Cardiac septum (tissue), 1 donor: ENCODE results near the gene DNASE2. TPM values are rescaled to one million over a fixed set of nuclear protein-coding genes. Genes with fewer than 3 reads are reported as not detected.

Experiments
- DNase-seq: peaks from one replicate; pipeline ENCODE4 v3.0.0-alpha.2; 2020; ENCODE audit warnings: low spot score
- intact Hi-C: fragments of 100-400 bp; cut with DNase I; formaldehyde crosslinking; loops from one replicate; pipeline ENCODE4 v1.14.0; 2022
- microRNA-seq: library from miRNA; unstranded; fragments of <30 nt; microRNA quantifications from one replicate; pipeline ENCODE4 v1.2.0, GENCODE V29; 2020
- total RNA-seq: library from RNA; stranded (reverse); fragmentation: NEBNext Ultra II Directional; extraction: Animal tissue kit (Norgen Biotek cat#: 25700); gene quantifications from one replicate; pipeline ENCODE4 v1.2.1, GENCODE V29; 2021
- donor health status: DM: no; HTN: no; CAD: no.

The DNASE2 gene
- total RNA-seq, 1 donor from 2014 or later: 21.3 TPM

DNA sequence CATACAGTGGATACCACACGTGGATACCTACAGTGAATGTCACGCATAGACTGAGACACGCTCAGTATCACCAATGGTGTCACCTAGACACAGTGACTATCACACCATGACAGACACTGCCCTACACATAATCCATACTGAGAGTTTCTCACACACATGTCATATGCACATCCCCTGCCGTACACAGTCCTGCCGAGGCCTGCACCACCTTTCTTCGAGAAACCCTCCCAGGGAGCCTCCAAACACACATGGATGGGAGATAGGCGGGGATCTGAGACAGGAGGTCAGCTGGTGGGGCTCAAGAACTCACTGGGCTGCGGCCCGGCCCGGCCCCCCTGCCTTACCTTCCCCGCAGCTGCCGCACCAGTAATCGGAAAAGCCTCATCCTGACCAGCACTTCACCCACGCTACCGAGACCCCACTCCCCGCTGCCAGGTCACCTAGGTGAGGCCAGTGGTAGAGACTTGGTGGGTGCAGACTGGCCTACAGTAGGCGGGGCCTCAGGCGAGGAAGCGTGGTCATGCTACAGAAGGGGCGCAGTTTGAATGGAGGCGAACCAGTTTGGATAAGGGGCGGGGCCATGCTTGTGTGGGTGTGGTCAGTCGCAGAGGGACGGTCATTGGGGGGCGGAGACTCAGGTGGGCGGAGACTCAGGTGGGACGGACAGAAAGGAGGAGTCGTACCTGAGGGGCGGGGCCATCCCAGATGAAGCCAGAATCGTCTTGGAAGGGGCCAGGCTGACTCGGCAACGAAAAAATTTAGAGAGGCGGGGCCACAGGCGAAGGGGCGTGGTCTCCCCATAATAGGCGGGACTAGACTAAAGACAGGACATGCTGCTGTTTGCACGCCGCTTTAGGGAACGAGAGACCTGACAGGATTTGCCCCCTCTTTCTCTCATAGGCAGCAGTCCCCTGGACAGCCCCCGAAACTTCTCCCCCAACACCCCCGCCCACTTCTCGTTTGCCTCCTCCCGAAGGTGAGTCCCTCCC lies 40.9 kb downstream of the DNASE2 start:
- DNase-seq: no peak
- intact Hi-C loops: loop anchor here (10.0 kb wide), 1 partner anchor 166 kb away; no protein-coding TSS in a partner anchor

DNA sequence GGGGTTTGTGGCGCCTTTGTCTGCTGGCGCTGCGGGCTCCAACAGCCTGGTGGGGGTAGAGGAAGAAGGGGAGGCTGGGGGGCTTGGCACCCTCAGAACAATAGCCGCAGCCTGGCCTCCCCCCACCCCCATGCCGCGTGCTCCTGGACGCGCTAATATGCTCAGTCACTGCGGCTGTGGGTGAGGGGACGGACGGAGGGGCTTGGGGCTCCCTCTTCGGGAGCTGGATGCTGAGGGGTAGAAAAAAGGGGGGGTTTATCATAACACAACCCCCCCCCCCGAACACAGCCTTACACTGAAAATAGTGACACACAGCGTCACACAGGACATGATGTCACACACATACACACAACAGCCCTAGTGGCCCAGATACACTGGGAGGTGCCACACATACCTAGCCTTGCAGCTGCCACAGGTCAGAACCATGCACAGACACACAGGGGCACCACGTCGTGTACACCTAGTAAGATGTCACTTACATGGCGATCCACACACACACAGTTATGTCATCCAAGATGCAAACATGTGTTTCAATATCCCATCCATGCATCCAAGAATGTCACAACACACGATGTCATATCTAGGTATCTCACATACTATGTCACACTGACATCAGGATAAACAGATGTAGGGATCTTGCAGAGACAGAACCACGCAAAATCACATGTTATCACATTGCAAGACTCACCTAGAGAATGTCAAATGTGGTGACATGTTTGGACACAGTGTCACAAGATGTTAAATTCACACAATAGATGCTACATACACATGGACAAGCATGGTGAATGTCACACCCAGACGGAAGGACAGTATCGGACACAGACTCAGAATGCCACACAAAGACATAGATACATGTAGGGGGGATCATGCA lies 42.1 kb downstream of the DNASE2 start:
- intact Hi-C loops: loop anchor here (5.0 kb wide), 1 partner anchor 37 kb away; the partner anchor contains the start of genes PRDX2 and THSD8
- no peak for DNase-seq

DNA sequence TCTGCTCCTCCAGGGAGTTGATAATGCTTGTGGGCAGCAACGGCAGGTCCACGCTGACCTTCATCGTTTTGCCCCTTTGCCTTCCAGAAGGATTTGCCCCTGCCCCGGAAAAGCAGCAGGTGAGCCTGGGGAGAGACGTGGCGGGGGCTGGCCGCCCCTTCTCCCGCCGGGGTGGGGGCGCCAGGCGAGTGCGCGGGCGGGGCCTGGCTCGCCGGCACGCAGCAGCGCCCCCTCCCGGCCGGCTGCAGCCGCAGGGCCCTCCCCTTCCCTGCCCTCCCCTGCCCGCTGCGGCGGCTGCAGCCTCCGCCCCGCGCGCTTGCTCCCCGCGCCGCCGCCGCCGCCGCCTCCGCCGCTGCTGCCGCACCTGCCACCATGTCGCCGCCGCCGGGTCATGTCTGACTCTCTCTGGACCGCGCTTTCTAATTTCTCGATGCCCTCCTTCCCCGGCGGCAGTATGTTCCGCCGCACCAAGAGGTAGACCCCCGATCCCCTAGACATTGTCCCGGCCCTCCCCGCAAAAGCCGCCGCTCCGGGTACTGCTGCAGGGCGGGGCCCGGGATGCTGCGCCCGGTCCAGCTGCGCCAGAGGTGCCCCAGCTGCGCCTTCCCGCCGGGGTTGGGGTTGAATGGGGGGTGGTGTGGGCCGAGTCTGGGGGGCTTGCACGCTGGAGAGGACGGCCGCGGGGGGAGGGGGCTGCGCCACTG lies 42.9 kb downstream of the DNASE2 start, which contains the start of gene MAST1:
TSS of gene MAST1 (plus strand) at position 334 of the 704 bp plus-strand sequence. CDS start at position 392, 58 bp downstream.
- no peak for DNase-seq
- intact Hi-C loops: loop anchor here (5.0 kb wide), 1 partner anchor 36 kb away; the partner anchor contains the start of genes PRDX2 and THSD8

DNA sequence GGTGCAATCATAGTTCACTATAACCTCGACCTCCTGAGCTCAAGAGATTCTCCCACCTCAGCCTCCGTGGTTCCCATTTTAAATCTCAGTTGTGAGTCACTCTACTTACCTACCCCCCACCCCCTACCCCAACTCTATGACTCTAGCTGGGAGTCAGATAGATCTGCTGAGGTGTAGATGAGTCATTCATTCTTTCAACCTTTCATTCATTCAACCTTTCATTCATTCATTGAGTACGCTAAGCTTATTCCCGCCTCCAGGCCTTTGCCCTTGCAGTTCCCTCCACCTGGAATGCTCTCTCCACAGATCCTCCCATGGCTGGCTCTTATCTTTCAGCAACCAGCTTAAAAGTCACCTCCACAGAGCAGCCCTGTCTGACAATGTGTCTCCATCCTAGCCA lies 44.0 kb downstream of the DNASE2 start:
- intact Hi-C loops: loop anchor here (5.0 kb wide), 1 partner anchor 35 kb away; the partner anchor contains the start of genes PRDX2 and THSD8
- no peak for DNase-seq

DNA sequence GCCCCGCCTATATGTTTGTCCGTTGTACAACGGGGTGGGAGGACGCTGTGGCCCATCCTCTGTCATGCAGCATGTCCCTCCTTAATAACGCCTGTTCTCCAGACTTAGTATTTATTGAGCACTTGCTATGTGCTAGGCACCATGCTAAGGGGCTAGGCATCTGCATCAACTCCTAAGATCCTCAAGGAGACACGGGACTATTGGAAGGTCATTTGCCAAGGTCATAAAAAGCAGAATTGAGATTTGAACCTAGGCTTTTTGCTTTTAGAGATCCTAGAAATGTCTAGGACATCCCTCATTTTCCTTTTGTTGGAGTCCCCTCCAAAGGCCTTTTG lies 44.8 kb downstream of the DNASE2 start:
- intact Hi-C loops: loop anchor here (5.0 kb wide), 1 partner anchor 34 kb away; the partner anchor contains the start of genes PRDX2 and THSD8

DNA sequence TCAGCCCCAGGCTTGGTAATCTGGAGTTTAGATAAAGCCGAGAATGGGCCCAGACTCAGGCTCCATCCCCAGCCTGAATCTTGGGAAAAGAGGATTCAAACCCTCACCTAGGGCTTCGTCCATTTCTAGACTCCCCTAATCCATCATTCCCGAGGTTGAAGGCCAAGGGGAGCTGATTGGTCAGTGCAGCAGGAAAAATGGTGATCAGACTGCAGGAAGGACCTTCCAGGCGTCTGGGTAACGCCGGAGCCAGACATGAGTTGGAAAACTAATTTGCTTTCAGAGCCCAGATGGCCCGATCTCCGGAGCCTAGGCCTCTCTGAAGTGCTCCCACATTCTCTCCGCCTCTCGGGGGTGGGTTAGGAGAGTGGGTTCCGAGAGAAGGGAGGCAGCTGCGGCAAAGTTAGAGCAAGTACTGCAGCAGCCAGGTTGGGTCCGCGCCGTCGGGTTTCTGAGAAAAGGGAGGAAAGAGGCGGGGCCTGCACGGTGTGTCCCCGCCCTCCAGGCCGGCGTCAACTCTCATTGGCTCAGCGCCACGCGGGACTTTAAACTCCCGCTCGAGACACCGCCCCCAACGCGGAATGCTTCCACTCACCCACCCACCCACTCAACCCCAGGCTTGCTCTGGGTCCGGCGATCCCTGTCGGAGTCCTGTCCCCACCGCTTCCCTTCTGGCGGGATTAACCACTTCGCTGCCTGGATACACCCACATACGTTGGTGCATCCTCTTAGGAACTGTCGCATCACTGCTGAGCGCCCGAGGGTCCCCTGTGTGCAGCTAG lies 46.1 kb downstream of the DNASE2 start:
- intact Hi-C loops: loop anchor here (5.0 kb wide), 1 partner anchor 33 kb away; the partner anchor contains the start of genes PRDX2 and THSD8
- DNase-seq: no peak

More for the DNA sequence above, 44.8 kb downstream of the DNASE2 start:
- no peak for DNase-seq

DNA sequence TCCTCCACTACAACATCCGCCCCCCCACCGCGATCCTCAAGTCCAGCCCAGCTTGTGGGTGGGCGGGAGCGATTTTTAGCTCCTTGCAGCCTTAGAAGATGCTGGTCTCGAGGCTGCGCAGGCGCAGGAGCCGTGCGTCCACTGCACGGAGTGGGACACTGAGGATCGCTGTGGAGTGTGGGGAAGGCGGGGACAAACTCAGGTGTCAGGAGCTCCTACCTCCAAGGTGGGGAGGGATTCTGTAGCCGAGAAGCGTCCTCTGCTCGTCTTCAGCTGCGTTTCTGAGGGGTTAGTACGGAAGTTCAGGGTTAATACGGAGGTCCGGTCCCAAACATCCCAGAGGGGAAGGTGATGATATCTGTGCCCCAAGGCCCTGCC lies 46.7 kb downstream of the DNASE2 start, which contains the start of gene RTBDN:
TSS of gene RTBDN (minus strand) at position 14 of the 378 bp plus-strand sequence. CDS start 4,600 bp downstream, outside the sequence.
- DNase-seq: no peak
- intact Hi-C loops: no loop called here

DNA sequence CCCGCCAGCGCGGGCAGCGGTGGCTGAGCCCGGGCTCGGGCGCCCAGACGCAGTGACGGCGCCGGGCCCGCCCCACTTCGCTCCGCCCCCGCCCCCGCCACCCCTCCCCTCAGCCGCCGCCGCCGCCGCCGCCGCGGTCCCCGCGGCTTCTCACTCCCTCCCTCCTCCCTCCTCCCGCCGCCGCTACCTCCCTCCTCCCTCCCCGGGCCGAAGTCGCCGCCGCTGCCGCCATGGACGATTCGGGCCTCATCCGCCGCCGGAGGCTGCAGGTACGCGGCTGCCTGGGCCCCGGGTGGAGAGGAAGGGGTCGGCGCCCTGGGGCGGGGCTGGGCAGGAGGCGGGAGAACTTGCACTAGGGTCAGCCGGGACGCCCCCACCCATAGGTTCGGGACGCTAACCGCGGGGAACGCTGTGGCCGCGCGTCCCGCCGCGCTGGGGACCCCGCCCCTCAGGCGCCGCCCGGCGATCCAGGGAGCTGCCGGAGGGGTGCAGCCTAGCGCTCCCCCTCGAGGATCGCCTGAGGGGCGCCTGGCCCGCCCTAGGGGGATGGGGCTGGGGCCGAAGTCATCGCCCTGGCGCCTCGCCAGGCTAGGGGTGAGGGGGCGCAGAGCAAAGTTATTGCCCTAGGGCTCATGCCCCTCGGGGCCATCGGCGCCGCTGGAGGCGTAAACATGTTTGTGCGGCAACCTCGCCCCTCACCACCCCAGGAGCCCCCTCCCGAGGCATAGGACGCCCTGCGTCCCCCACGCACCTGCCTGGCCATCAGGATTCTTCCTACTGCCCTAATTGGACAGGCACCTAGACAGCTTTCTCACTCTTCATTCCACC lies 47.3 kb downstream of the DNASE2 start:
- intact Hi-C loops: no loop called here
- DNase-seq: no peak

DNA sequence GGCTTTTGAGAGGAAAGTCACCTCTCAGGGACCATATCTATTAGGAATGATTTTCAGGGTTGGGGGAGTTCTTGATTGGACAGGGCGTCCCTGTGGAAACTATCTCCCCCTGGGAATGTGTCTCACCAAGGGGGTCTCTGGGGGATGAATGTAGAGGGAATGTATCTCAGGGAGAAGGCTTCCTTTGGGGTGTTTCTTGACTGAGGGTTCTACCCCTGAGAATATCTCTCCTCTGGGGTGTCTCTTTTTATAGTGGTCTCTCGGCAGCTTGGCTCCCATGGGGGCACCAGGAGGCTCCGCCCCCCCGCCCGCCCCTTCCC lies 47.9 kb downstream of the DNASE2 start:
- no peak for DNase-seq
- intact Hi-C loops: no loop called here

DNA sequence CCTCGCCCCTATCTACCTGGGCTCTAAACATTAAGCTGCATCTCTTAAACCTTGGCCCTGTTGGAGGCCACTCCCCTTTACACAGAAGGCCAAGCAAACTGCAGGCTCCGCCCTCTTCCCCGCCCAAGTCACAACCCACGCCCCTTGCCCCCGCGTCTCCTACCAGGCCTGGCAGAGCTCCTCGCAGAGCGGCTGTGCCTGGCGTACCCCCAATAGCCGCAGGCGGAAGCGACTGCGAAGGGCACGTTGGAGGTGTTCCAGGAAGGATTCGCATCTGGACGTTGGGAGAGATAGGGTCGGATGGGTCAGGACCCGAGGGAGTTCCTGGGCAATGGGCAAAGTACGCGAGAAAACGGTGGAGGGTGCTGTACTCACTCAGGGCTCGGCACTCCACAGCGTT lies 52.8 kb downstream of the DNASE2 start:
- no peak for DNase-seq

DNA sequence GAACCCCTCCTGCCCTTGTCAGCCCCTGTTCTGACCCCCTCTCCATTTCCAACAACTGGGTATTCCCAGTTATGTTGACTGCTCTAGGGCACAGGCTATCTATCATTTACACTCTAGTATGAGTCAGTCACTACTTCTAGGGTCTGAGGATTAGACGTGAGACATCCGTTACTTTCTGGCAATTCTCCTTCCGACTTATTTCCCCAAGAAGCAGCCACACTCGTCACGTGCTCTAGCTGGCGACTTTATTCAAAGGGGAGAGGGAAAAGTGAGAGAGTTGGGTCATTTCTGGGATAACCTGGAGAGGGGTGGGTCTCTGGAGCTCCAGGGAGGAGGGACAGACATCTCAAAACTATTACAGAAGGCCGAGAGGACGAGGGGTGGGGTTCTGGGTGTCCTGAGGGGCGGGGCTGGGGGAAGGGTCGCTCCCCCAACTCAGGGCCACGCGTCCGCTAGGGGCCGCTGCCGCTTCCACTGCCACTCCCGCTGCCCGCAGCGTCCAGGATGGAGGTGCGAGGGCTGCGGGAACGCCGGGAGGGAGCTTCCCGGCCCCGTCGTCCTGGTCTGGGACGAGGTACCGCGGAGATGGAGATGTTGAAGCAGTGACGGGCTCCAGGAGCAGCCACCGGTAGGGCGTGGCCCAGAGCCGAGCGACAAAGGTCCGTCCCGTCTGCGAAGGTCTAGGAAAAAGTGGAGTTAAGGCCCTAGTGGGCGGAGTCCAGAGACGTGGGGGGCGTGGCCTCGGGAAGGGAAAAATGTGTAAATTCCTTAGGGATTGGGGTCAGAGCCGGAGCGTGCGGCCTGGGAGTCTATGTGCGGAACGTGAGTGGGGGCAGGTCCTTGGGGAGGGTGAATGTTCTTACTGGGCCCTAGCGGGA lies 55.8 kb downstream of the DNASE2 start:
- intact Hi-C loops: no loop called here

More for the DNA sequence above, 52.8 kb downstream of the DNASE2 start:
- intact Hi-C loops: no loop called here

More for the DNA sequence above, 55.8 kb downstream of the DNASE2 start:
- DNase-seq: no peak

Small RNA genes within 50 kb of the gene (microRNA-seq; reads per million reads assigned to microRNA genes)
- gene MIR5695 (not detected), gene MIR6794 (not detected)

Other genes with a start within 250 kb of the DNASE2 start
- gene MAN2B1, start 214.7 kb downstream of the DNASE2 start, total RNA-seq: 20.6 TPM
- gene WDR83, start 214.6 kb downstream of the DNASE2 start, total RNA-seq: 10.0 TPM
- gene DHPS, start 199.6 kb downstream of the DNASE2 start, total RNA-seq: 49.0 TPM
- not detected for gene GNG14, start 193.5 kb downstream of the DNASE2 start, total RNA-seq
- gene FBXW9, start 184.8 kb downstream of the DNASE2 start, total RNA-seq: 2.2 TPM
- gene TNPO2, start 157.5 kb downstream of the DNASE2 start, total RNA-seq: 50.4 TPM
- 111 TPM for gene TRIR, start 146.8 kb downstream of the DNASE2 start, total RNA-seq
- gene GET3, start 144.0 kb downstream of the DNASE2 start, total RNA-seq: 58.4 TPM
- gene BEST2, start 129.7 kb downstream of the DNASE2 start, total RNA-seq: not detected
- gene HOOK2, start 105.9 kb downstream of the DNASE2 start, total RNA-seq: 101 TPM
- gene JUNB, start 90.0 kb downstream of the DNASE2 start, total RNA-seq: 97.7 TPM
- gene PRDX2, start 79.6 kb downstream of the DNASE2 start, total RNA-seq: 595 TPM
- 0.94 TPM for gene THSD8, start 79.4 kb downstream of the DNASE2 start, total RNA-seq
- 4.4 TPM for gene RNASEH2A, start 74.9 kb downstream of the DNASE2 start, total RNA-seq
- gene RTBDN, start 46.9 kb downstream of the DNASE2 start, total RNA-seq: not detected
- 0.65 TPM for gene MAST1, start 42.9 kb downstream of the DNASE2 start, total RNA-seq
- gene KLF1, start 5.8 kb upstream of the DNASE2 start, total RNA-seq: 0.38 TPM
- 33.2 TPM for gene GCDH, start 9.7 kb upstream of the DNASE2 start, total RNA-seq
- not detected for gene SYCE2, start 37.8 kb upstream of the DNASE2 start, total RNA-seq
- gene FARSA, start 52.3 kb upstream of the DNASE2 start, total RNA-seq: 36.3 TPM
- 412 TPM for gene CALR, start 57.2 kb upstream of the DNASE2 start, total RNA-seq
- 143 TPM for gene RAD23A, start 64.4 kb upstream of the DNASE2 start, total RNA-seq
- gene GADD45GIP1, start 75.8 kb upstream of the DNASE2 start, total RNA-seq: 23.5 TPM
- gene DAND5, start 88.1 kb upstream of the DNASE2 start, total RNA-seq: 11.4 TPM
- 123 TPM for gene NFIX, start 114.0 kb upstream of the DNASE2 start, total RNA-seq
- gene LYL1, start 221.4 kb upstream of the DNASE2 start, total RNA-seq: 9.4 TPM
- 17.5 TPM for gene TRMT1, start 235.3 kb upstream of the DNASE2 start, total RNA-seq
- gene NACC1, start 236.8 kb upstream of the DNASE2 start, total RNA-seq: 33.8 TPM